ENCODE measurements around the gene DET1.

Gene DET1

GRCh38 chr15:88463870-88464532 lies 82.5 kb downstream of the DET1 start:
- H3K9me3 ChIP-seq (ENCODE audit: insufficient read depth, low read depth, low read length) = no peaks in the 10 kb centered on the region
- H3K9ac ChIP-seq (ENCODE audit: low read depth, low read length) = no peak overlapping the region
- H3K27me3 ChIP-seq (ENCODE audit: insufficient read depth, low read length) = no peaks in the 10 kb centered on the region
- H3K4me1 ChIP-seq (ENCODE audit: insufficient read depth, low read length) = 0 out of 2 replicates have a peak, but pooled peaks cover 5% of the 10 kb centered on the region
- no peak overlapping the region for H3K27ac ChIP-seq (ENCODE audit: low read depth, low read length)
- H3K4me3 ChIP-seq (ENCODE audit: low read length) = no peak overlapping the region
- peaks cover 65% of the 10 kb centered on the region for H3K36me3 ChIP-seq (ENCODE audit: insufficient read depth, low read length)
- 92% methylated on average over 1 of the region's 2 CpGs for WGBS
